Omental fat pad (tissue), 4 donors: ENCODE data around the gene SLC26A5. TPM values are rescaled to one million over a fixed set of nuclear protein-coding genes. Genes with fewer than 3 reads are reported as not detected.

Experiments
- ATAC-seq: fragments of 150-250 bp; one replicate; pipeline ENCODE4 v1.9.1; 2016; ENCODE audit warnings: mild to moderate bottlenecking, moderate library complexity; ENCODE audit not compliant: low FRiP score
- DNase-seq: peaks from one replicate; pipeline ENCODE4 v3.0.0-alpha.2; 2019; ENCODE audit warnings: low spot score
- CTCF ChIP-seq, 3 donors: fragments of 450-650 bp; IDR thresholded peaks; one replicate each; pipeline ENCODE4 v1.5.1; 2016 to 2017; ENCODE audit warnings: antibody characterized with exemption in 3 of 3, mild to moderate bottlenecking in 3 of 3, moderate library complexity in 2 of 3
- total RNA-seq, 4 donors: library from RNA; depleted of rRNA; stranded (reverse); fragments of >200 nt; gene quantifications; one replicate each; pipeline ENCODE4 v1.1.0, GENCODE V29; 2016

SLC26A5 gene
- total RNA-seq, 4 donors from 2014 or later, result 0.19 to 0.47 TPM; not detected in 2

- ATAC-seq, result no peak
Measured at GRCh38 chr7:103462358-103462757, 16.4 kb upstream of the SLC26A5 start.

GRCh38 chr7:103447073-103447960, 1.3 kb upstream of the SLC26A5 start:
- DNase-seq, result no peak

More at GRCh38 chr7:103462358-103462757, 16.4 kb upstream of the SLC26A5 start:
- DNase-seq, result no peak
- no peak for TF ChIP-seq CTCF (IDR thresholded peaks at IDR 0.05)

GRCh38 chr7:103445228-103446048, 569 bp downstream of the SLC26A5 start:
- ATAC-seq (peak; percentile 23), DNase-seq (no peak)
- no peak for TF ChIP-seq CTCF (IDR thresholded peaks at IDR 0.05)

More at GRCh38 chr7:103447073-103447960, 1.3 kb upstream of the SLC26A5 start:
- ATAC-seq, result no peak
- no peak for TF ChIP-seq CTCF (IDR thresholded peaks at IDR 0.05)

GRCh38 chr7:103439661-103440060, 6.3 kb downstream of the SLC26A5 start:
- ATAC-seq (no peak), DNase-seq (no peak)
- TF ChIP-seq CTCF (IDR thresholded peaks at IDR 0.05), result no peak

- DNase-seq (no peak), ATAC-seq (no peak)
- no peak for TF ChIP-seq CTCF (IDR thresholded peaks at IDR 0.05)
Measured at GRCh38 chr7:103437623-103438022, 8.4 kb downstream of the SLC26A5 start.

GRCh38 chr7:103432712-103433111, 13.3 kb downstream of the SLC26A5 start:
- no peak for TF ChIP-seq CTCF (IDR thresholded peaks at IDR 0.05)
- ATAC-seq (no peak), DNase-seq (no peak)
